IMR-90 (cell line): ENCODE results near the gene SMTN. TPM values are rescaled to one million over a fixed set of nuclear protein-coding genes. Genes with fewer than 3 reads are reported as not detected.

Experiments used
- ATAC-seq: fragments of 200-7000 bp; cut with Tn5 transposase; 2 replicates; pipeline ENCODE4 v1.9.1; 2020; ENCODE audit warnings: low read depth, mild to moderate bottlenecking, moderate library complexity
- BruUV-seq: library from RNA; stranded (reverse); fragments of 400-500 nt; replicated peaks from 2 replicates; lab custom pipeline; 2021; lab: Mats Ljungman, UMichigan
- CTCF ChIA-PET: fragments of 300-600 bp; formaldehyde crosslinking; extraction: SDS; loops from one replicate; lab custom pipeline; 2021; ENCODE audit warnings: antibody characterized with exemption; lab: Yijun Ruan, JAX
- POLR2A ChIA-PET: fragments of 300-600 bp; sonication (Branson Sonifier 250); formaldehyde crosslinking; loops from one replicate; lab custom pipeline; 2022; ENCODE audit warnings: antibody characterized with exemption; ENCODE audit not compliant: unreplicated experiment; lab: Charles Lee
- DNase-seq: peaks from one replicate; pipeline ENCODE4 v3.0.0; 2013
- H2AFZ ChIP-seq: replicated peaks from 2 replicates; pipeline ENCODE3; 2013; ENCODE audit warnings: low read length, mild to moderate bottlenecking; ENCODE audit not compliant: poor library complexity
- H2AK5ac ChIP-seq: 2 replicates; pipeline ENCODE4 v1.6.1; 2013; ENCODE audit warnings: low read depth, low read length, inconsistent platforms
- H2AK9ac ChIP-seq: replicated peaks from 2 replicates; pipeline ENCODE3; 2013; ENCODE audit warnings: mild to moderate bottlenecking, low read depth, low read length, moderate library complexity; ENCODE audit not compliant: poor library complexity
- H2BK120ac ChIP-seq: 2 replicates; pipeline ENCODE4 v1.6.1; 2013; ENCODE audit warnings: low read depth, low read length, inconsistent platforms
- H2BK15ac ChIP-seq: 3 replicates; pipeline ENCODE4 v1.6.1; 2013; ENCODE audit warnings: low read depth, low read length, inconsistent platforms
- H2BK20ac ChIP-seq: 2 replicates; pipeline ENCODE4 v1.6.1; 2013; ENCODE audit warnings: low read depth, mild to moderate bottlenecking, inconsistent platforms, low read length, moderate library complexity
- H2BK5ac ChIP-seq: 2 replicates; pipeline ENCODE4 v1.6.1; 2013; ENCODE audit warnings: mild to moderate bottlenecking, low read depth, low read length, inconsistent platforms; ENCODE audit not compliant: poor library complexity, severe bottlenecking
- H3K14ac ChIP-seq: replicated peaks from 2 replicates; pipeline ENCODE4 v1.6.1; 2013; ENCODE audit warnings: low read depth, low read length, inconsistent platforms
- H3K18ac ChIP-seq: 2 replicates; pipeline ENCODE4 v1.6.1; 2013; ENCODE audit warnings: low read depth, low read length, control low read depth
- H3K23ac ChIP-seq: 2 replicates; pipeline ENCODE4 v1.6.1; 2013; ENCODE audit warnings: low read depth, low read length, inconsistent platforms
- H3K27ac ChIP-seq: 2 replicates; pipeline ENCODE4 v1.5.1; 2013; ENCODE audit warnings: mild to moderate bottlenecking, control low read depth, low read length; ENCODE audit not compliant: insufficient read depth
- H3K27me3 ChIP-seq: 2 replicates; pipeline ENCODE4 v1.6.1; 2013; ENCODE audit warnings: low read length; ENCODE audit not compliant: control insufficient read depth, insufficient read depth
- H3K36me3 ChIP-seq: 2 replicates; pipeline ENCODE4 v1.6.1; 2013; ENCODE audit warnings: low read length, mixed read lengths; ENCODE audit not compliant: control insufficient read depth, insufficient read depth
- H3K4ac ChIP-seq: 2 replicates; pipeline ENCODE4 v1.6.1; 2013; ENCODE audit warnings: low read depth, low read length, inconsistent platforms
- H3K4me1 ChIP-seq: 2 replicates; pipeline ENCODE4 v1.6.1; 2013; ENCODE audit warnings: low read length, mixed read lengths; ENCODE audit not compliant: control insufficient read depth, insufficient read depth
- H3K4me2 ChIP-seq: 2 replicates; pipeline ENCODE4 v1.6.1; 2013; ENCODE audit warnings: low read depth, mild to moderate bottlenecking, control low read depth, low read length, moderate library complexity
- H3K4me3 ChIP-seq: 2 replicates; pipeline ENCODE4 v1.5.1; 2013; ENCODE audit warnings: low read depth, mild to moderate bottlenecking, control low read depth, low read length, moderate library complexity; ENCODE audit not compliant: insufficient read depth
- H3K56ac ChIP-seq: 2 replicates; pipeline ENCODE4 v1.6.1; 2013; ENCODE audit warnings: low read length, inconsistent platforms; ENCODE audit not compliant: insufficient read depth; ENCODE audit errors: extremely low read depth
- H3K79me1 ChIP-seq, 2 experiments: 2 replicates each; pipeline ENCODE4 v1.6.1; 2013; ENCODE audit warnings: low read length in 2 of 2, inconsistent platforms in 1 of 2, low read depth in 1 of 2
- H3K9ac ChIP-seq: 2 replicates; pipeline ENCODE4 v1.6.1; 2013; ENCODE audit warnings: low read depth, low read length, control low read depth
- H3K9me1 ChIP-seq: 2 replicates; pipeline ENCODE4 v1.6.1; 2013; ENCODE audit warnings: low read length, inconsistent platforms; ENCODE audit not compliant: insufficient read depth
- H3K9me3 ChIP-seq: 2 replicates; pipeline ENCODE4 v1.6.1; 2013; ENCODE audit warnings: low read length; ENCODE audit not compliant: control insufficient read depth, insufficient read depth
- H4K20me1 ChIP-seq: 2 replicates; pipeline ENCODE4 v1.6.1; 2013; ENCODE audit warnings: low read length, inconsistent platforms; ENCODE audit not compliant: insufficient read depth
- H4K5ac ChIP-seq: 2 replicates; pipeline ENCODE4 v1.6.1; 2013; ENCODE audit warnings: mild to moderate bottlenecking, low read depth, low read length, control low read depth
- H4K8ac ChIP-seq, 2 experiments: 2 replicates each; pipeline ENCODE4 v1.6.1; 2013; ENCODE audit warnings: low read depth in 2 of 2, low read length in 2 of 2, control low read depth in 1 of 2, inconsistent platforms in 1 of 2
- H4K91ac ChIP-seq: 2 replicates; pipeline ENCODE4 v1.6.1; 2013; ENCODE audit warnings: low read depth, low read length, inconsistent platforms; ENCODE audit not compliant: insufficient read depth
- MAFK ChIP-seq: IDR thresholded peaks from 2 replicates; pipeline ENCODE4 v1.6.1; 2012; ENCODE audit warnings: low read depth, low read length, improper control_type of control experiment
- MAZ ChIP-seq: IDR thresholded peaks from 2 replicates; pipeline ENCODE4 v1.6.1; 2012; ENCODE audit warnings: low read depth, mild to moderate bottlenecking, low read length, improper control_type of control experiment, moderate library complexity, borderline replicate concordance
- MXI1 ChIP-seq: IDR thresholded peaks from 2 replicates; pipeline ENCODE4 v1.6.1; 2012; ENCODE audit warnings: low read depth, mild to moderate bottlenecking, low read length, moderate library complexity, borderline replicate concordance
- POLR2A ChIP-seq: IDR thresholded peaks from 2 replicates; pipeline ENCODE4 v1.6.1; 2012; ENCODE audit warnings: mild to moderate bottlenecking, low read depth, low read length
- RAD21 ChIP-seq: IDR thresholded peaks from 2 replicates; pipeline ENCODE4 v1.6.1; 2012; ENCODE audit warnings: low read length, improper control_type of control experiment
- SMC3 ChIP-seq: fragments of 150-350 bp; IDR thresholded peaks from 2 replicates; pipeline ENCODE4 v1.6.1; 2016; ENCODE audit warnings: low read depth, mild to moderate bottlenecking, antibody characterized with exemption, low read length, moderate library complexity
- WGBS, 2 experiments: methylation state at CpG; one replicate each; pipeline versions ENCODE4 v1.1.5 to v1.1.7; 2013; ENCODE audit warnings: missing lambda C conversion rate in 2 of 2; ENCODE audit not compliant: insufficient read length in 1 of 2; ENCODE audit errors: extremely low coverage in 2 of 2; 5-methylcytosine and 5-hydroxymethylcytosine counted together
- dilution Hi-C: fragments of 300-500 bp; cut with HindIII; formaldehyde crosslinking; loops from one replicate; pipeline ENCODE4 v1.14.3; 2018; ENCODE audit warnings: low sequenced_read_pairs; ENCODE audit not compliant: unreplicated experiment
- in situ Hi-C: fragments of 300-500 bp; cut with MboI; formaldehyde crosslinking; loops from 3 replicates; pipeline ENCODE4 v1.14.3; 2019; ENCODE audit warnings: low sequenced_read_pairs, inconsistent platforms, mixed read lengths
- intact Hi-C: fragments of 100-400 bp; cut with micrococcal nuclease; formaldehyde crosslinking; loops from 2 replicates; pipeline ENCODE4 v1.10.0; 2022
- polyA plus RNA-seq, 3 experiments: library from polyadenylated mRNA; depleted of rRNA; stranded (reverse); fragments of >200 nt; gene quantifications; 2 replicates each; pipeline ENCODE4 v1.2.3, GENCODE V29; 2012; ENCODE audit warnings: low replicate concordance in 1 of 3
- total RNA-seq: library from RNA; depleted of rRNA; stranded (reverse); fragments of >200 nt; gene quantifications from 2 replicates; pipeline ENCODE4 v1.2.3, GENCODE V29; 2012
- TF ChIP-seq, protein P1 (sequence below): conservative IDR thresholded peaks from 2 replicates; pipeline ENCODE4 v1.5.1; 2012; ENCODE audit warnings: mild to moderate bottlenecking, low read depth, low read length, improper control_type of control experiment

Gene SMTN
- total and polyA plus RNA-seq, 2 of the 4 experiments (the other 2 are of a cell fraction), result 53.6 to 63.7 TPM

- Histone ChIP-seq H3K4me2 (peak within 1 kb of the TSS; percentile 96), H2BK20ac (no peak within 1 kb of the TSS), H3K27ac (peak within 1 kb of the TSS; percentile 94), H3K9me1 (peaks cover 12% of the 10 kb centered on the region), H3K9me3 (no peaks in the 10 kb centered on the region), H3K36me3 (peaks cover 28% of the 10 kb centered on the region), H4K20me1 (peaks cover 20% of the 10 kb centered on the region), H2BK15ac (peak within 1 kb of the TSS; percentile 84; the same call in 1 of the 3 replicates), H3K27me3 (no peaks in the 10 kb centered on the region), H3K18ac (peak within 1 kb of the TSS; percentile 81), H2BK120ac (peak within 1 kb of the TSS; percentile 85), H3K79me1 (peaks cover 15 to 47% of the 10 kb centered on the region in 2 experiments; a peak in 3 of 4 replicates), H3K14ac (peak within 1 kb of the TSS; percentile 98), H3K4ac (peak within 1 kb of the TSS; percentile 92), H3K23ac (peak within 1 kb of the TSS; percentile 94), H3K4me1 (peaks cover 35% of the 10 kb centered on the region), H2AFZ (peak within 1 kb of the TSS; percentile 96), H3K4me3 (peak within 1 kb of the TSS; percentile 90), H4K8ac (peak within 1 kb of the TSS; percentile 64 to 93), H2AK5ac (peak within 1 kb of the TSS; percentile 85), H4K5ac (peak within 1 kb of the TSS; percentile 55), H3K9ac (peak within 1 kb of the TSS; percentile 91), H2AK9ac (peak within 1 kb of the TSS; percentile 100), H2BK5ac (peak within 1 kb of the TSS; percentile 87), H4K91ac (peak within 1 kb of the TSS; percentile 89), H3K56ac (peak within 1 kb of the TSS; percentile 58)
- intact Hi-C loops, result loop anchor here (1.0 to 5.0 kb wide), 4 partner anchors 42 to 165 kb away; partner anchors contain the start of gene LIMK2
- in situ Hi-C loops, result no loop called here
- 1% methylated on average over 32 of the region's 67 CpGs; no CpG with 5 or more reads in 1 of the 2 experiments for WGBS, 2 experiments
- DNase-seq (peak; percentile 98), ATAC-seq (peak; percentile 88)
- TSS peak; percentile 93 for BruUV-seq
- TF ChIP-seq SMC3 (peak; percentile 98), MAZ (peak; percentile 77; the same call in 1 of the 2 replicates), RAD21 (peak; percentile 95), MAFK (no peak), MXI1 (no peak), POLR2A (peak; percentile 95)
- TF ChIP-seq, protein P1, sequence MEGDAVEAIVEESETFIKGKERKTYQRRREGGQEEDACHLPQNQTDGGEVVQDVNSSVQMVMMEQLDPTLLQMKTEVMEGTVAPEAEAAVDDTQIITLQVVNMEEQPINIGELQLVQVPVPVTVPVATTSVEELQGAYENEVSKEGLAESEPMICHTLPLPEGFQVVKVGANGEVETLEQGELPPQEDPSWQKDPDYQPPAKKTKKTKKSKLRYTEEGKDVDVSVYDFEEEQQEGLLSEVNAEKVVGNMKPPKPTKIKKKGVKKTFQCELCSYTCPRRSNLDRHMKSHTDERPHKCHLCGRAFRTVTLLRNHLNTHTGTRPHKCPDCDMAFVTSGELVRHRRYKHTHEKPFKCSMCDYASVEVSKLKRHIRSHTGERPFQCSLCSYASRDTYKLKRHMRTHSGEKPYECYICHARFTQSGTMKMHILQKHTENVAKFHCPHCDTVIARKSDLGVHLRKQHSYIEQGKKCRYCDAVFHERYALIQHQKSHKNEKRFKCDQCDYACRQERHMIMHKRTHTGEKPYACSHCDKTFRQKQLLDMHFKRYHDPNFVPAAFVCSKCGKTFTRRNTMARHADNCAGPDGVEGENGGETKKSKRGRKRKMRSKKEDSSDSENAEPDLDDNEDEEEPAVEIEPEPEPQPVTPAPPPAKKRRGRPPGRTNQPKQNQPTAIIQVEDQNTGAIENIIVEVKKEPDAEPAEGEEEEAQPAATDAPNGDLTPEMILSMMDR, result peak; percentile 99
- ChIA-PET CTCF (interaction anchor here (0.5 to 2.0 kb wide), 27 partner anchors 10 to 412 kb away, joined by 3 to 12 read pairs (median 4); partner anchors contain the start of gene OSBP2), POLR2A (interaction anchor here (0.6 kb wide), 4 partner anchors 37 to 133 kb away, joined by 3 to 10 read pairs (median 4); no protein-coding TSS in a partner anchor)
- dilution Hi-C loops, result no loop called here
Measured at GRCh38 chr22:31107178-31107893, 26.2 kb downstream of the SMTN start, which contains the start of gene SELENOM. TSS of gene SELENOM (minus strand) at chr22:31107568. CDS start at chr22:31107505, 63 bp downstream.
